Measurements from ENCODE around the gene CRHR1.

The CRHR1 gene

DNA sequence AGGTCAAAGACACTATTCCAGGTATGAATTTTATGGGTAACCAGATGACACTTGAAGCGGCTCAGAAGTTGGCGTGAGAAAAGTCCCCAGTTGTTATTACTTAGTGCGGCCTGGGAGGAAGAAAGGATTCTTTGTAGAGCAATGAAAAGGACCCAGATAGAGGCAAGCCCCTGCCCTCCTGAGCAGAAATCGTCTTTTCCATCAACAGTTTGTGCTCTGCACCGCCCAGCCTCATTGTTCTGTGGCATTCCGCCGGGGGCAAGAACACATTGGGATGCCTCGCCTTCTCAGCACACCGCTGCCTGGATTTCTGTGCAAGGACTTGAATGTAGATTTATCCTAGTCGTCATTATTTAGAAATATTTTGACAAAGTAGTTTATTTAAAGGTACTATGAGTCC lies 32.7 kb upstream of the CRHR1 start:
- no peak for TF ChIP-seq ZNF274 (IDR thresholded peaks at IDR 0.05; ENCODE audit: low read depth, low read length)
- H3K4me3 ChIP-seq (ENCODE audit: low read length): no peak overlapping the region

DNA sequence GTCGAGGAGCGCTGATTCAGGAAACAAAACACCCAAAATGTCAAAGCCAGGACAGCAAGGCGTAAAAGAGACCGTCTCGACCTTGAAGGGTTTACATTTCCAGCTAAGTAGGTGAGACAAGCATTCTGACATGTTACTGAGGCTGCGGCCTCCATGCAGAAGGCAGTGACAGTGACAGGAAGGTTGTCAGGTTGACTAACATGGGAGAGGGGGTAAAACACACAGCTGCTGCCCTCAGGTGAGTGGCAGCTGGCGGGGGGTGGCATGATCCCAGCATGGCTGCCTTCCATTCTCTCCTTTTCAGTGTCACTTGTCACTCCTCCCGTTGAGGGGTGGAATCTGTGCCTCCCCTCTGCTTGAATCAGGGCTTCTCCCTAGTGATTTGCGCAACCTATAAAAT lies 31.9 kb upstream of the CRHR1 start:
- TF ChIP-seq ZNF274 (IDR thresholded peaks at IDR 0.05; ENCODE audit: low read depth, low read length): no peak
- H3K4me3 ChIP-seq (ENCODE audit: low read length): no peak overlapping the region

DNA sequence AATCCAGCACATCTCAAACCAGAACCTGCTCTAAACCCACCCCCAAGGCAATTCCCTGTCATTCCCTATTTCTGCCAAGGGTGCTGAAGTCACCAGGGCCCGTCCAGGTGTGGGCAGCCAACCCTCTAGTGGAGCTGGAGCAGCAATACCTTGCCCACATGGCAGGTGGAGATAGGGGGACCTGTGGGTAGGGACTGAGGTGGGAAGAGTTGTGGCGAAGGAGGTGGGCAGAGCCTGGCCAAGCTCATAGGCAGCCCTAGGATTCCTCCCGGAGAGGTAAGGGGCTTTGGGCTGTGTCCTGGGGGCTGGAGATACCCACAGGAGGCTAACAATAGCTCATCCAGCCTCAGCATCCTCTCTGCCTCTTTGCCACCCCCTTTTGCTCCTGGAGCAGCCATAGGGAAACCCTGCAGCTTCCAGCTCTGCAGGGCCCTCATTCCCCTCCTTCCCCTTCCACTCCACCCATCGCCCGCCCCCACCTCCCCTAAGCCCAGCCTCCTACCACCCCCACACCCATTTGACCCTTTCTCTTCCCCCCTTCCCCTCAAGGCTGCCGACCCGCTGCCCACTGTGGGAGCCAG lies 30.4 kb upstream of the CRHR1 start:
- TF ChIP-seq ZNF274 (IDR thresholded peaks at IDR 0.05; ENCODE audit: low read depth, low read length): no peak
- no peak overlapping the region for H3K4me3 ChIP-seq (ENCODE audit: low read length)

DNA sequence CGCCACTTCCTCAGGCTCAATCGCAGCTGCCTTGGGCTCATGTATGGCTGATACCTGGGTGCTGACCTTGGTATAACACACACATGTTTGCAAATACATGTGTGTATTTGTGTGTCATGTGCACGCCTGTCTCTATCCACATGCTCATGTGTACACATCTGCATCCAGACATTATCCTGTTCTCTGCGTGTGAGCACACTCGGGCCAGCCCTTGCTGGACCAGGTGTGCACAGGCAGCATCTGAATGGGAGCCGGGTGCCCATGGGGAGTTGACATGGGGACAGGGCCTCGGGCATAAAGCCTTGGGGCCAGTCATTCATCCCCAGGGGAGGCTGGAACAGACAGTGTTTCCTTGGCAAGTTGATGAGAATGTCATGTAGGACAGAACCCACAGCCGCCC lies 29.1 kb upstream of the CRHR1 start:
- H3K4me3 ChIP-seq (ENCODE audit: low read length): no peak overlapping the region
- TF ChIP-seq ZNF274 (IDR thresholded peaks at IDR 0.05; ENCODE audit: low read depth, low read length): no peak

DNA sequence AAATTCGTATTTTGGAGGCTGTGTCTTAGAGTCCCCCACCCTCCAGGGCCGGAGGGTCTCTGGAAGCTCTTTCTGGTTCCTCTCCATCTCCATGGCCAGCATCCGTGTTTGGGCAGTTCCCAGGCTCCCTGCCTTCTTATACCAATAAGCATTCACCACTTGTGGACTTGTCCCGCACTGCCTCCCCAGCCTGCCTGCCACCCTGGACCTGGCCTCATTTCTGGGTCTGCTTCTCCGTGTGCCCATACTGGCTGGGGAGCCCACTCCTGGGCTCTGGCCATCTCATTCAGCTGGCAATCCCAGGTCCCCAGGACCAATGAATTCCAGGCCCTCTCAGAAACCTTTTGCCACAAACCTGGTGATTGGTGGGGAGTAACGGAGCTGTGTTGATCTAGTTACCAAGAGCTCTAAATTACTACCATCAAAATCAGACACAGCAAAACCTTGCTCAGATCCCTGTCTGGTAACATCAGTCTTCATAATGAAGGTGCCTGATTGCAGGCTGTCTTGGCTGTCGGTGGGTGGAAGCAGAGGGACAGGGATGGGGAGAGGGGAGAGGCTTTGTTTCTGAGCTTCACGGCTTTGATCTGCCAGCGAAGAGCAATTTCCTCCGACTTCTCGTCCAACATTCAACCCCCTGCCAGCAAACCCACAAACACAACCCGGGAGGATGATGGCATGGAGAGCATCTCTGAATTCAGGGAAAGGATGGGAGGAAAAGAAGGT lies 27.7 kb upstream of the CRHR1 start:
- no peak for TF ChIP-seq ZNF274 (IDR thresholded peaks at IDR 0.05; ENCODE audit: low read depth, low read length)
- H3K4me3 ChIP-seq (ENCODE audit: low read length): no peak overlapping the region

DNA sequence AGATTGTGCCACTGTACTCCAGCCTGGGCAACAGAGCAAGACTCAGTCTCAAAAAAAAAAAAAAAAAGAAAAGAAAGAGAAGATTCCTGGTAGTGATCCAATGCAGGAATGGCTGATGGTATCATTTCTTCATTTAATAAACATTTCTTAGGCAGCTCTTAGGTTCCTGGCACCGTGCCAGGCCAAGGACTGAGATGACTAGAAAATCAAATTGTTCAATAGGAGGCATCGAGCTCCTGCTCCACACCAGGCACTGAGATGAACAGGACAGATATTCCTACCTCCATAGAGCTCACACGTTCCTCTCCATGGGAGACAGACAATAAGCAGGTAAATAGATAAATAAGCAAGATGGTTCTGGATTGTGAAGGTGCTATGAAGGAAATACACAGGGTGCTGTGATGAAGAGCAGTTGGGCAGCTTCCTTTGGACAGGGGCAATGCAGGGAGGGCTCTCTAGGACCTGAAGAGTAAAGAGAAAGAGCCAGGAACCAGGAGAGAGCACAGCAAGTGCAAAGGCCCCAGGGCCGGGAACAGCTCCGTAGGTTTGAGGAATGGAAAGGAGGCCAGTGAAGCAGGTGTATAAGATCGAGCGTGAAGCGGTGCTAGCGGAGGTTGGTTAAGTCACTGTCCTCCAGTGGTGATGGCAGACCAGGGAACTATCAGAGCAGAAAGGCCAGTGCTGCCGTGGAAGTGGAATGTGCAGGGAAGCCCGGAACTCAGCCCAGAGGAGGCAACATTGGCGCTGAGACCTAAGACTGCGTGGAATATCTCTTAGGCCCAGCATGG lies 26.5 kb upstream of the CRHR1 start:
- H3K4me3 ChIP-seq (ENCODE audit: low read length): no peak overlapping the region
- TF ChIP-seq ZNF274 (IDR thresholded peaks at IDR 0.05; ENCODE audit: low read depth, low read length): no peak

DNA sequence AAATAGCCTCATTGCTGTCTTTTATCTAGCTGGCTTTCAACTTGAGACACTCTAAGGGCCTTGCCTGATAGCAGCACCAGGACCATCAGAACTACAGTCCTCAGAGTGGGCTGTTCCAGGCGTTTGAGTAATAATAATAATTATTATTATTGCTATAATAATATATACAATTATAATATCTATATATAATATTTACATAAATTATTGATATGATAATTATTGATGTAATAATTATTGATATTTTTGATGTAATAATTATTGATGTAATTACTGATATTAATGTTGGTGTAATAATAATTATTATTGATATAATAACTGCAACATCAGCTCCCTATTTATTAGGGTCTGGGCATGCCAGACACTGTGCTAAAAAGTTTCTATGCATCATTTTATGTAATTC lies 25.6 kb upstream of the CRHR1 start:
- H3K4me3 ChIP-seq (ENCODE audit: low read length): no peak overlapping the region
- TF ChIP-seq ZNF274 (IDR thresholded peaks at IDR 0.05; ENCODE audit: low read depth, low read length): no peak

DNA sequence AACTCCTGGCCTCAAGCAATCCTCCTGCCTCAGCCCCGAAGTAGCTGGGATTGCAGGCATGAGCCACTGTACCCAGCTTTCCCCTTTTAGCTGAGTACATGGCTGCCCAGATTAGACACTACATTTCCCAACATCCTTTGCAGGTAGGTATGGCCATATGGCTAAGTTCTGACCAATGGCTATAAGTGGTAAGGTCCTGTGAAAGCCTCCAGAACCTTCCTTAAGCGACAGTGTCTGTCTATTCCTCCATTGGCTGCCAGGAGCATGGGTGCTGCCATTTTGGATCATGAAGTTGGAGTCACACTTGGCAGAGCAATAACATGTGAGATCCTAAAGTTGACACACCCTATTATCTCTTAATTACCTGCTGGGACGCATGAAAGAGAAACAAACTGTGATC lies 24.4 kb upstream of the CRHR1 start:
- H3K4me3 ChIP-seq (ENCODE audit: low read length): no peak overlapping the region
- TF ChIP-seq ZNF274 (IDR thresholded peaks at IDR 0.05; ENCODE audit: low read depth, low read length): no peak

DNA sequence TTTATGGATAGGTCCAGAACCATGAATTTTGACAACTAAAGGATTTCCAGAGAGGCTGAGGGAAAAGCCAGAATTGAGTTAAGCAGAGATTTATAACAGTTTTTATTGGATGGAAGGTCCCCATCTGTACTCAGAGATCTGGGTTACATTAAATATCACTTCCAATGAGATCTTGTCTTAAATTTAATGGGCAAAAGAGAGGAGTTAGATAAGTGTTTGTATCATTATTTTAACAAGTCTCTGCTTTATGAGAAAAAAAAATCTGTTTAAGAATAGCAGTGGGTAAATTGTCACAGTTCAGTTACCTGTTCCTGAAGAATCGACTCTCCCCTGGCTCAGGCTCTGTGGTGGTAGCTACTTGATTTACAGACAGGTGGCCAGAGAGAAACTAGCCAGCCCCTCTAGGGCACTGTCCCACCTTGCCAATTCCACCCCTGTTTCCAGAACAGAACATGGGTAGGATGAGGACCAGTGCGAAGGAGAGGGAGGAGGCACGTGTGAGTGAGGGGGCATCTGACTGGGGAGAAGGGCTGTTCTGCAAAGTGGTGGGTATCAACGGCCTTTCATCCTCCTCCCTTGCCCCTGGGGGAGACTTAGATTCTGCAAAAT lies 22.1 kb upstream of the CRHR1 start:
- no peak for TF ChIP-seq ZNF274 (IDR thresholded peaks at IDR 0.05; ENCODE audit: low read depth, low read length)
- H3K4me3 ChIP-seq (ENCODE audit: low read length): no peak overlapping the region

DNA sequence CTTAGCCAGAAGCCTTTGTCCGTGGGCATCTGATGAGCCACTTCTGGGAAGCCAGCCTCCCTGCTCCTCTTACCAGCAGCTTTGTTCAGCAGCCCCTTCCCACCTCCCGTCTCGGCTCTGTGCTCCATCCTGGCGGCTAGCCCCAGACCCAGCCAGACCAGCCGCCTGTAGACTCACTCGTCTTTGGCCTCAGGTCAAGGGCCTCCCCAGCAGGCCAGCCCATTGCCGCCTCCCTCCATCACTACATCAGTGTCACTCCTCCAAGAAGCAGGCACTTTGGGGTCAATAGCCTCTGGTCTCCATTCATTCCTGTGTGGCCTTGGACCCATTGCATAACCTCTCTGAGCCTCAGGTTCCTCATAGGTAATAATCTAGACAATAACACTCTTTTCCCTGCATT lies 20.9 kb upstream of the CRHR1 start:
- no peak for TF ChIP-seq ZNF274 (IDR thresholded peaks at IDR 0.05; ENCODE audit: low read depth, low read length)

DNA sequence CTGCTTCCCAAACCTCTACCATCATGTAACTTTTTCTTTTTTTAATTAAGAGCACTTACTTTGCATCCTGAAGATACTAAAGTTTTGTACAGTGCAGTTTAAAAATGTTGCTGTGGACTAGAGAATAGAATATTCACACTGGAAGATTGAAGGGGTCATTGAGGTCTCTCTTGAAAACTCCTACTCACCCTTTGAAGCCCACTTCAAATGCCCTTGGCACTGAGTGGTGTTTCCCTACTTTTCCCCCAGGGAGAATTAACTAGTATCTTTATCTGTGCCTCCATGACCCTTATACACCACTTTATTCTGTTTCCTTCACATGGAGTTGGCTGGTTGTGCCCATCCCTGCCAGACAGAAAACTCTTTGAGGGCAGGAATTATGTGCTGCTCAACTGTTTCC lies 19.6 kb upstream of the CRHR1 start:
- no peak for TF ChIP-seq ZNF274 (IDR thresholded peaks at IDR 0.05; ENCODE audit: low read depth, low read length)
- H3K4me3 ChIP-seq (ENCODE audit: low read length): no peak overlapping the region

More for the DNA sequence above, 20.9 kb upstream of the CRHR1 start:
- no peak overlapping the region for H3K4me3 ChIP-seq (ENCODE audit: low read length)

DNA sequence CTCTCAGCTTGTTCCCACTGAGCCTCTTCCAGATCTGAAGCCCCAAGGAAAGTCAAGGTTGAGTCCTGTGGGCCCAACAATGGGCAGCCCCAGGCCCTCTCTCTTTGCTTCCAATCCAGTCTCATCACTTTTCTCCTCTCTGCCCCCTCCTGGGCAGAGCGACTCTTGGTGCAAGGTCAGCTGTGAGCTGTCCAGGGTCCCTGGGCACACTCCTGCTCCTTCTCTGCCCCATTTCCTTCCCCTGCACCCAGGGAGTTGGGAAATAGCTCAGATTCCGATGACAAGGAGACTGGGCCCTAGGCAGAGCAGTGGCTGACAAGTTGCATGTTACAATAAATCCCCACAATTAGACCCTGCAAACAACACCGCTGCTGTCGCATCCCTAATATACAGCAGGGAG lies 16.1 kb upstream of the CRHR1 start:
- H3K4me3 ChIP-seq (ENCODE audit: low read length): no peak overlapping the region
- TF ChIP-seq ZNF274 (IDR thresholded peaks at IDR 0.05; ENCODE audit: low read depth, low read length): no peak

DNA sequence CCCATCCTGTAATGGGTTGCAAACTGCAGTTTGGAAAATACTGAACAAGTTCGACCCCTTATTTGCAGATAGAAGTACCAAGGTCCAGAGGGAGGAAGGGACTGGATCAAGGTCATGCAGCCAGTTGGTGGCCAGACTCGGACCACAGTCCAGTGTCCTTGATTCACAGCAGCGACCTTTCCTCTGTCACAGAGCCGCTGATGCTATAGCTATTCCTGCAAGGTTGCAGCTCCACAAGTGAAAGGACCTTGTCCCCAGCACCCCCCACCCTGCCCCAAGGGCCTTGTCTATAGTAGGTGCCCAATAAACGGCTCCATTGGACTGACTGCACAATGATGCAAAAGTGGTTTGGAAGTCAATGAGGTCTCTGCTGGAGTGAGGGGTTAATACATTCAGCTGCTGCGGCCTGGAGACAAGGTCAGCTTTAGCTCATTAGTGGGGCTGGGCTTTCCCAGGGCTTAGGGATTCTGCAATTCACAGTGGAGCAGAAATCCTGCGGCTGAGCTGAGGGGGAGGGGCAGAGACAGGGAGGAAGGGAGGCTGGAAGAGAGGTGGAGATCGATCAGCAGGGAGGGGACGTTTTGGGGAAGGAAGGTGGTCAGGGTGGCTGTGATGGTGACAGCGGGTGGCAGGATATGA lies 13.4 kb upstream of the CRHR1 start:
- no peak overlapping the region for H3K4me3 ChIP-seq (ENCODE audit: low read length)
- TF ChIP-seq ZNF274 (IDR thresholded peaks at IDR 0.05; ENCODE audit: low read depth, low read length): no peak

DNA sequence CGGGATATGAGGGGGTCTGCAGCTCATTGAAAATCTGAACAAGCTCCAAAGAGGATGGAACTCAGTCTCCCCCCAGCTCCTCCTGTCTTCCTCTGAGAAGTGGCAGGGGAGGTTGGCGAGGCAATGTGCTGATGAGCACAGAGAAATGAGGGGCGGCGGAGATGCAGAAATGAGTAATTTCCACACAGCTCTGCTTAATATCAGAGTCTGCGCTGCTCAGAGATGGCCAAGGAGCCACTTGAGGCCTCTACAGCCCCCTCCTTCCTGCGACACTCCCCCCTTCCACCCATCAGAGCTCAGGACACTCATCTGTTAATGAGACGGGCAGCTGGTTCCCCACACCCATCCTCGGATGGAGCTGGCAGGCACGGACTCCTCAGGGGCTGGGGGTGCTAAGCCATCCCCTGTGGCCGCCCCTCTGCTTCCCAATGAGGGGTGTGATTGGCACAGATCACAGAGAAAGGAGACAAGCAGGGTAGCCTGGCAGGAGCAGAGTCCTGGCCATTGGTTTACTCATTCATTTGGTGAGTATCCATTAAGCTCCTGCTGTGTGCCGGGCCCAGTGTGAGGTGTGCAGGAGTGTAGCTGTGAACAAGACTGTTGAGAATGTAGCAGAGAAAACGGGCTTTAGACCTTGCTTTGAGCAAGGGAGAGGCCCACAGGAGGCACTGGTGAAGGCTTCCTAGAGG lies 12.7 kb upstream of the CRHR1 start:
- TF ChIP-seq ZNF274 (IDR thresholded peaks at IDR 0.05; ENCODE audit: low read depth, low read length): no peak
- H3K4me3 ChIP-seq (ENCODE audit: low read length): no peak overlapping the region

Measured in GM08714 (cell line).